ENCODE results near the gene SGCA.

SGCA gene

DNA sequence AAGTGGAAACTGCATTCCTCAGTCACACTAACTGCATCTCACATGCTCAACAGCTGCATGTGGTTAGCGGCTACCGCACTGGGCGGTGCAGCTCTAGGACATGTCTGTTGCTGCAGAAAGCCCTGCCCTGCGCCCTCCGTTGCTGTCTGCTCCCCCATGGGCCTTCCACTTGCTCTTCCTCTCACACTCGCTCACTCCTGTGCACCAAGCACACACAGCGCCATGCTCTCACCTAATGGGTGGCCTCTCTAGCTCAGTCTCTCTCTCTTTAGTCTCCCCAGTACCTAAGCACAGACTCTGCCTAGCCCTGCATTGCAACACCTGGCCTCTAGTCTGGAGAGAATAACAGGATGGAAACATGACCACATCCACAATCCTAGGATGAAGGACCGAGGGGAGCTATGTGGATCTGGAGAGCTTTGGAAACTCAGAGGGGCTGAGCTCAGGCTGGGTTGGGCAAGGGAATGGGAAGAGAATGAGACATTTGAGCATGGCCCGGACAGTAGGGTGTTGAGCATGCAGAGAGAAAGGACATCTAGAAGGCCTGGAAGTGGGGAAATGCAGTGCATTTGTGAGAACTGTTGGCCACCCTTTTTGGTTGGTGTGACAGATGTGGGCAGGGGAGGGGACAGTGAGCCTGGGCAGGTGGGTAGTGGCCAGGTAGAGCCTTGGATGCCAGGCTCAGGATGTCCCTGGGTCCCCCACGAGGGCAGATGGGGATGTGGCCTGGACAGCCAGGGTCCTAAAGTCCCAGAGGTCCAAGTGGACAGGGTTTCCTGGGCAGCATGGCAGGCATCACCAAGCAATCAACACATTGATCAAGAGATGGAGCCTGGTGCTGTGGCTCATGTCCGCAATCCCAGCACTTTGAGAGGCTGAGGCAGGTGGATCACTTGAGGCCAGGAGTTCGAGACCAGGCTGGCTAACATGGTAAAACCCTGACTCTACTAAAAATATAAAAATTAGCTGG lies 16.1 kb downstream of the SGCA start:
- no peak for DNase-seq
- Histone ChIP-seq H3K4me1 (ENCODE audit: low read length) (peaks cover 23% of the 10 kb centered on the region), H3K27ac (ENCODE audit: low read length) (no peak overlapping the region), H3K4me2 (ENCODE audit: low read depth, low read length) (no peak overlapping the region), H3K9me3 (replicated peaks; ENCODE audit: insufficient read depth, low read length) (no peaks in the 10 kb centered on the region), H3K27me3 (replicated peaks; ENCODE audit: insufficient read depth, low read length) (peaks cover 9% of the 10 kb centered on the region; the same call in 1 of the 2 replicates), H3K9ac (ENCODE audit: low read length) (no peak overlapping the region), H3F3A (ENCODE audit: insufficient read depth, low read length) (peaks cover 5% of the 10 kb centered on the region; the same call in 1 of the 2 replicates), H3K4me3 (ENCODE audit: low read length) (no peak overlapping the region), H4K20me1 (ENCODE audit: insufficient read depth, low read length) (no peaks in the 10 kb centered on the region), H3K79me2 (ENCODE audit: low read length) (no peaks in the 10 kb centered on the region), H3K36me3 (replicated peaks; ENCODE audit: insufficient read depth, low read length) (no peaks in the 10 kb centered on the region), H2AFZ (ENCODE audit: low read length) (no peak overlapping the region), H3K9me2 (replicated peaks; ENCODE audit: insufficient read depth, low read length) (no peaks in the 10 kb centered on the region)
- TF ChIP-seq EZH2phosphoT487 (IDR thresholded peaks at IDR 0.05; ENCODE audit: low read length), result no peak

DNA sequence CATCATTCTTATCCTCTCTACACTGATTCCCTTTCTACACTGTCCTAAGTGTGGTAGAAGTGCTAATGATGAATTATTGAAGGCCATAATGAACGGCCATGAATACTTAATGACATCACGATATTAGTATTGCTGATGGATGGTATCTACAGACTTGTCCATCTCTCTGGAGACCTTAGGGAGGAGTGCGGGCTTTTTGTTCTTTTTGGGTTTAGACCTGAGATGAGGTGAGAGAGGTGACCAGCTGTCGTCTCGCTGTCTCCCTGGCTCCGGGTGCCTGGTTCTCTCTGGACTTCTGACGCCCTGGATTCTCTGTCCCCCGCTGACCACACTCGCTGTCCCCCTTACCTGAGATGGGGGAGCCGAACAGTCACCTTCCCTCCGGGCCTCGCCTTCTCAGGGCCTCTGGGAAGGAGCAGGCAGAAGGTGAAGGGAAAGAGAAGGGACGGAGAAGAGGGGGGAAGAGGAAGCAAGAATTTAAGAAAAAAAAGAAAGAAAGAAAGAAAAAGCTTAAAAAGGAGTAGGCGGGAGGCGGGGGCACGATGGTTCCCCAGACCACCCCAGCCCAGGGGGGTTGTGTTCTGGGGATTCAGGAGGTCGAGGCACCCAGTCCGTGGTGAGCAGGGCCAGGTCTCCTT lies 17.1 kb downstream of the SGCA start:
- H3K9me3 ChIP-seq (replicated peaks; ENCODE audit: insufficient read depth, low read length), result no peaks in the 10 kb centered on the region
- no peaks in the 10 kb centered on the region for H3K79me2 ChIP-seq (ENCODE audit: low read length)
- H3K9ac ChIP-seq (ENCODE audit: low read length), result no peak overlapping the region
- no peak overlapping the region for H3K4me2 ChIP-seq (ENCODE audit: low read depth, low read length)
- H3K9me2 ChIP-seq (replicated peaks; ENCODE audit: insufficient read depth, low read length), result no peaks in the 10 kb centered on the region
- DNase-seq, result no peak
- TF ChIP-seq, protein P1, sequence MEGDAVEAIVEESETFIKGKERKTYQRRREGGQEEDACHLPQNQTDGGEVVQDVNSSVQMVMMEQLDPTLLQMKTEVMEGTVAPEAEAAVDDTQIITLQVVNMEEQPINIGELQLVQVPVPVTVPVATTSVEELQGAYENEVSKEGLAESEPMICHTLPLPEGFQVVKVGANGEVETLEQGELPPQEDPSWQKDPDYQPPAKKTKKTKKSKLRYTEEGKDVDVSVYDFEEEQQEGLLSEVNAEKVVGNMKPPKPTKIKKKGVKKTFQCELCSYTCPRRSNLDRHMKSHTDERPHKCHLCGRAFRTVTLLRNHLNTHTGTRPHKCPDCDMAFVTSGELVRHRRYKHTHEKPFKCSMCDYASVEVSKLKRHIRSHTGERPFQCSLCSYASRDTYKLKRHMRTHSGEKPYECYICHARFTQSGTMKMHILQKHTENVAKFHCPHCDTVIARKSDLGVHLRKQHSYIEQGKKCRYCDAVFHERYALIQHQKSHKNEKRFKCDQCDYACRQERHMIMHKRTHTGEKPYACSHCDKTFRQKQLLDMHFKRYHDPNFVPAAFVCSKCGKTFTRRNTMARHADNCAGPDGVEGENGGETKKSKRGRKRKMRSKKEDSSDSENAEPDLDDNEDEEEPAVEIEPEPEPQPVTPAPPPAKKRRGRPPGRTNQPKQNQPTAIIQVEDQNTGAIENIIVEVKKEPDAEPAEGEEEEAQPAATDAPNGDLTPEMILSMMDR (IDR thresholded peaks at IDR 0.05; ENCODE audit: low read length), result no peak
- TF ChIP-seq EZH2phosphoT487 (IDR thresholded peaks at IDR 0.05; ENCODE audit: low read length), result no peak
- TF ChIP-seq EZH2 (optimal IDR thresholded peaks at IDR 0.05; ENCODE audit: low read depth, low read length), result no peak
- peaks cover 22% of the 10 kb centered on the region for H3K4me1 ChIP-seq (ENCODE audit: low read length)
- H3K4me3 ChIP-seq (ENCODE audit: low read length), result no peak overlapping the region
- peaks cover 5% of the 10 kb centered on the region; the same call in 1 of the 2 replicates for H3F3A ChIP-seq (ENCODE audit: insufficient read depth, low read length)
- H4K20me1 ChIP-seq (ENCODE audit: insufficient read depth, low read length), result no peaks in the 10 kb centered on the region
- peaks cover 19% of the 10 kb centered on the region for H3K27me3 ChIP-seq (replicated peaks; ENCODE audit: insufficient read depth, low read length)
- H2AFZ ChIP-seq (ENCODE audit: low read length), result no peak overlapping the region
- H3K36me3 ChIP-seq (replicated peaks; ENCODE audit: insufficient read depth, low read length), result no peaks in the 10 kb centered on the region
- H3K27ac ChIP-seq (ENCODE audit: low read length), result no peak overlapping the region

DNA sequence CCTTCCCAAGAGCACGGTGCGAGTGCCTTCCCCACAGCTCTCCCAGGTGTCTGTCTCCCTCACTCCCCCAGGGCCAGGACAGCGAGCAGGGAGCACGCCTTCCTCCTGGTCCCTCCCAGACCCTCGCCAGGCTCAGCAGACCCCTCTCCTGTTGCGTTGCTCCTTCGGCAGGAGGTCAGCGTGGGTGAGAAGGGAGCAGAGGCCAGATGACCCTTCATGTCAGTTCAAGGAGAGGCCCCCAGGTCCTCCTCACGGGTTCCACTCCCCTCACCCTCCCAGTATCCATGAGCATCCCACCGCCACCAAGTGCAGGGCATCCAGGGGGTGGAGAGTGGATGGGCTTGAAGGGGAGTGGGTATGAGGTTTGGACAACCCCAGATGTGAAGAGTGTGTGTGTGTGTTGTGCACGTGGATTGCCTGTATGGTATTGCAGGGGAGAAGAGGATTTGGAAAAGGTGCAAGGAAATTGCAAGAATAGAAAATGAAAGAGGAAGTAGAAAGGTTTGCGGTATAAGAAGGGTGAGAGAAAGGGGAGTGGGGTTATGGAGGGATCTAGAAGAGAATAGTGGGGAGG lies 17.7 kb downstream of the SGCA start:
- H3K9me3 ChIP-seq (replicated peaks; ENCODE audit: insufficient read depth, low read length), result no peaks in the 10 kb centered on the region
- no peak overlapping the region for H3K9ac ChIP-seq (ENCODE audit: low read length)
- TF ChIP-seq EZH2 (optimal IDR thresholded peaks at IDR 0.05; ENCODE audit: low read depth, low read length) (no peak), EZH2phosphoT487 (IDR thresholded peaks at IDR 0.05; ENCODE audit: low read length) (no peak)
- TF ChIP-seq, protein P1 (IDR thresholded peaks at IDR 0.05; ENCODE audit: low read length), result no peak
- H2AFZ ChIP-seq (ENCODE audit: low read length), result peak overlapping the region; percentile 51; the same call in 1 of the 2 replicates
- no peaks in the 10 kb centered on the region for H3K36me3 ChIP-seq (replicated peaks; ENCODE audit: insufficient read depth, low read length)
- H3K4me1 ChIP-seq (ENCODE audit: low read length), result peaks cover 16% of the 10 kb centered on the region
- H3F3A ChIP-seq (ENCODE audit: insufficient read depth, low read length), result peaks cover 5% of the 10 kb centered on the region; the same call in 1 of the 2 replicates
- peak overlapping the region; percentile 92 for H3K4me2 ChIP-seq (ENCODE audit: low read depth, low read length)
- H3K79me2 ChIP-seq (ENCODE audit: low read length), result no peaks in the 10 kb centered on the region
- no peaks in the 10 kb centered on the region for H4K20me1 ChIP-seq (ENCODE audit: insufficient read depth, low read length)
- H3K27ac ChIP-seq (ENCODE audit: low read length), result no peak overlapping the region
- no peaks in the 10 kb centered on the region for H3K9me2 ChIP-seq (replicated peaks; ENCODE audit: insufficient read depth, low read length)
- H3K4me3 ChIP-seq (ENCODE audit: low read length), result peak overlapping the region; percentile 42; the same call in 1 of the 2 replicates
- peaks cover 25% of the 10 kb centered on the region for H3K27me3 ChIP-seq (replicated peaks; ENCODE audit: insufficient read depth, low read length)
- no peak for DNase-seq

All from MM.1S (cell line).